H1 (cell line): Measurements from ENCODE around the gene OGFOD1. TPM values are rescaled to one million over a fixed set of nuclear protein-coding genes. Genes with fewer than 3 reads are reported as not detected.

Experiments used
- CTCF ChIA-PET: fragments of 300-600 bp; sonication (Branson Sonifier 250); formaldehyde crosslinking; loops from one replicate; lab custom pipeline; 2021; ENCODE audit not compliant: partially characterized antibody; lab: Charles Lee
- POLR2A ChIA-PET: fragments of 300-600 bp; sonication (Branson Sonifier 250); formaldehyde crosslinking; loops from one replicate; lab custom pipeline; 2021; ENCODE audit warnings: inconsistent platforms; ENCODE audit not compliant: partially characterized antibody; lab: Charles Lee
- DNase-seq, 2 experiments: peaks; one replicate each; pipeline versions ENCODE4 v3.0.0 to v3.0.0-alpha.2; 2010 to 2022; ENCODE audit warnings: low spot score in 2 of 2, low read depth in 1 of 2, mixed read lengths in 1 of 2
- FAIRE-seq: peaks from 2 replicates; lab custom pipeline; 2011; peaks lifted over from hg19 to GRCh38; lab: Jason Lieb, UNC
- H2AFZ ChIP-seq: 2 replicates; pipeline ENCODE4 v1.8.1; 2012; ENCODE audit warnings: low read length, inconsistent platforms
- H2AK5ac ChIP-seq: 2 replicates; pipeline ENCODE4 v1.6.1; 2013; ENCODE audit warnings: low read depth, low read length
- H2BK120ac ChIP-seq: replicated peaks from 2 replicates; pipeline ENCODE3; 2013; ENCODE audit warnings: low read depth, low read length, inconsistent platforms
- H2BK12ac ChIP-seq: 2 replicates; pipeline ENCODE4 v1.6.1; 2013; ENCODE audit warnings: low read depth, low read length
- H2BK15ac ChIP-seq: 2 replicates; pipeline ENCODE4 v1.6.1; 2013; ENCODE audit warnings: low read length
- H2BK20ac ChIP-seq: 2 replicates; pipeline ENCODE4 v1.6.1; 2013; ENCODE audit warnings: low read length
- H2BK5ac ChIP-seq: 2 replicates; pipeline ENCODE4 v1.6.1; 2013; ENCODE audit warnings: low read depth, low read length
- H3K14ac ChIP-seq: 2 replicates; pipeline ENCODE4 v1.6.1; 2013; ENCODE audit warnings: inconsistent platforms; ENCODE audit not compliant: insufficient read length
- H3K18ac ChIP-seq: 2 replicates; pipeline ENCODE4 v1.6.1; 2013; ENCODE audit warnings: low read length; ENCODE audit errors: extremely low read depth
- H3K23ac ChIP-seq: 2 replicates; pipeline ENCODE4 v1.6.1; 2013; ENCODE audit warnings: inconsistent platforms; ENCODE audit not compliant: insufficient read length
- H3K23me2 ChIP-seq: 2 replicates; pipeline ENCODE4 v1.6.1; 2013; ENCODE audit warnings: low read depth, low read length
- H3K27ac ChIP-seq: 2 replicates; pipeline ENCODE4 v1.6.1; 2011; ENCODE audit warnings: low read depth, low read length, inconsistent platforms
- H3K27me3 ChIP-seq, 4 experiments: replicated peaks in 1 of 4; 1 replicate in 1 of 4; 2 replicates in 3 of 4; pipeline versions ENCODE4 v1.6.1 to v1.8.1; 2011 to 2013; ENCODE audit warnings: low read length in 3 of 4, mild to moderate bottlenecking in 3 of 4, inconsistent platforms in 2 of 4, mixed read lengths in 2 of 4, moderate library complexity in 1 of 4; ENCODE audit not compliant: control insufficient read depth in 3 of 4, insufficient read depth in 3 of 4; ENCODE audit errors: extremely low read depth in 1 of 4
- H3K36me3 ChIP-seq, 4 experiments: 2 replicates each; pipeline versions ENCODE4 v1.6.1 to v1.8.1; 2011 to 2013; ENCODE audit warnings: mild to moderate bottlenecking in 4 of 4, low read length in 3 of 4, moderate library complexity in 2 of 4, control low read depth in 1 of 4, inconsistent platforms in 1 of 4; ENCODE audit not compliant: insufficient read depth in 4 of 4, control insufficient read depth in 2 of 4
- H3K4ac ChIP-seq: replicated peaks from 2 replicates; pipeline ENCODE3; 2013; ENCODE audit warnings: low read length, low read depth, mixed read lengths, inconsistent platforms; ENCODE audit not compliant: insufficient read length
- H3K4me1 ChIP-seq, 4 experiments: replicated peaks in 1 of 4; 1 replicate in 1 of 4; 2 replicates in 3 of 4; pipeline versions ENCODE4 v1.6.1 to v1.8.1; 2011 to 2013; ENCODE audit warnings: low read length in 3 of 4, inconsistent platforms in 2 of 4, mixed read lengths in 1 of 4; ENCODE audit not compliant: insufficient read depth in 4 of 4, control insufficient read depth in 3 of 4
- H3K4me2 ChIP-seq, 2 experiments: 2 replicates each; pipeline versions ENCODE4 v1.6.1 to v1.8.1; 2011 to 2013; ENCODE audit warnings: low read depth in 2 of 2, low read length in 2 of 2, control low read depth in 1 of 2, inconsistent platforms in 1 of 2, mild to moderate bottlenecking in 1 of 2; ENCODE audit not compliant: insufficient read depth in 1 of 2
- H3K4me3 ChIP-seq, 4 experiments: fragments of 200-600, 300-600 bp in 1 of 4; sonication (generic), shearing (Covaris generic), sonication (Bioruptor Twin) in 1 of 4; 2 replicates each; pipeline versions ENCODE4 v1.5.1 to v1.8.1; 2011 to 2016; ENCODE audit warnings: low read length in 4 of 4, low read depth in 3 of 4, control low read depth in 2 of 4, inconsistent platforms in 2 of 4, mild to moderate bottlenecking in 2 of 4, mixed read lengths in 1 of 4, moderate library complexity in 1 of 4; ENCODE audit not compliant: insufficient read depth in 2 of 4; ENCODE audit errors: extremely low read depth in 1 of 4
- H3K56ac ChIP-seq: replicated peaks from 2 replicates; pipeline ENCODE3; 2013; ENCODE audit warnings: low read depth, mild to moderate bottlenecking, mixed read lengths, low read length, inconsistent platforms; ENCODE audit not compliant: insufficient read length
- H3K79me1 ChIP-seq: 2 replicates; pipeline ENCODE4 v1.6.1; 2013; ENCODE audit warnings: low read depth, low read length, control low read depth
- H3K79me2 ChIP-seq, 2 experiments: 2 replicates each; pipeline versions ENCODE4 v1.6.1 to v1.8.1; 2012 to 2013; ENCODE audit warnings: low read length in 2 of 2, mild to moderate bottlenecking in 2 of 2, inconsistent platforms in 1 of 2; ENCODE audit not compliant: insufficient read depth in 2 of 2, control insufficient read depth in 1 of 2
- H3K9ac ChIP-seq, 4 experiments: replicated peaks in 1 of 4; 1 replicate in 1 of 4; 2 replicates in 3 of 4; pipeline versions ENCODE4 v1.6.1 to v1.8.1; 2011 to 2013; ENCODE audit warnings: low read depth in 3 of 4, low read length in 3 of 4, control low read depth in 2 of 4, mild to moderate bottlenecking in 2 of 4, moderate library complexity in 2 of 4, inconsistent platforms in 1 of 4; ENCODE audit errors: extremely low read depth in 1 of 4
- H3K9me3 ChIP-seq, 2 experiments: 2 replicates each; pipeline versions ENCODE4 v1.6.1 to v1.8.1; 2012 to 2013; ENCODE audit warnings: mild to moderate bottlenecking in 2 of 2, moderate library complexity in 2 of 2, control low read depth in 1 of 2, inconsistent platforms in 1 of 2, low read depth in 1 of 2, low read length in 1 of 2, mixed read lengths in 1 of 2; ENCODE audit not compliant: insufficient read depth in 2 of 2
- H4K20me1 ChIP-seq, 2 experiments: replicated peaks in 1 of 2; 2 replicates each; pipeline versions ENCODE3 to v1.8.1; 2011 to 2013; ENCODE audit warnings: inconsistent platforms in 2 of 2, low read length in 2 of 2, mild to moderate bottlenecking in 1 of 2; ENCODE audit not compliant: insufficient read depth in 2 of 2, control insufficient read depth in 1 of 2
- H4K5ac ChIP-seq: 2 replicates; pipeline ENCODE4 v1.6.1; 2013; ENCODE audit warnings: low read length, low read depth, mixed read lengths, inconsistent platforms; ENCODE audit not compliant: insufficient read length
- H4K8ac ChIP-seq: 2 replicates; pipeline ENCODE4 v1.8.0; 2013; ENCODE audit warnings: mild to moderate bottlenecking, moderate library complexity, low read length, inconsistent platforms; ENCODE audit not compliant: insufficient read depth; ENCODE audit errors: extremely low read depth
- H4K91ac ChIP-seq: replicated peaks from 2 replicates; pipeline ENCODE3; 2013; ENCODE audit warnings: low read length, mixed read lengths, inconsistent platforms; ENCODE audit not compliant: insufficient read length
- CBX8 ChIP-seq: fragments of 300-800, 300-1000 bp; sonication (generic); IDR thresholded peaks from 2 replicates; pipeline ENCODE4 v1.7.1; 2016; ENCODE audit warnings: low read depth, low read length, borderline replicate concordance
- GABPA ChIP-seq: IDR thresholded peaks from 2 replicates; pipeline ENCODE4 v1.6.1; 2011; ENCODE audit warnings: mild to moderate bottlenecking, low read length, moderate library complexity, borderline replicate concordance; ENCODE audit not compliant: insufficient read depth
- JUND ChIP-seq: IDR thresholded peaks from 2 replicates; pipeline ENCODE4 v1.6.1; 2011; ENCODE audit warnings: mild to moderate bottlenecking, improper control_type of control experiment, low read length
- KDM4A ChIP-seq: IDR thresholded peaks from one replicate; pipeline ENCODE4 v1.7.1; 2012; ENCODE audit warnings: low read depth, mild to moderate bottlenecking, moderate library complexity, low read length, inconsistent platforms; ENCODE audit not compliant: severe bottlenecking
- SP1 ChIP-seq: IDR thresholded peaks from 2 replicates; pipeline ENCODE4 v1.6.1; 2011; ENCODE audit warnings: low read depth, low read length
- SP4 ChIP-seq: IDR thresholded peaks from 2 replicates; pipeline ENCODE4 v1.6.1; 2012; ENCODE audit warnings: low read length, inconsistent platforms
- TAF1 ChIP-seq: IDR thresholded peaks from 2 replicates; pipeline ENCODE4 v1.6.1; 2011; ENCODE audit warnings: mild to moderate bottlenecking, low read depth, low read length
- WGBS, 2 experiments: shearing (Covaris generic) in 1 of 2; methylation state at CpG; one replicate each; pipeline versions ENCODE4 v1.1.6 to v1.1.7; 2013 to 2015; ENCODE audit warnings: low lambda C conversion rate in 2 of 2, mixed read lengths in 2 of 2, inconsistent platforms in 1 of 2, low coverage in 1 of 2, missing lambda C conversion rate in 1 of 2; ENCODE audit not compliant: insufficient replicate concordance in 2 of 2, insufficient coverage in 1 of 2, insufficient read length in 1 of 2; ENCODE audit errors: extremely low coverage in 1 of 2, missing lambda C conversion rate in 1 of 2; 5-methylcytosine and 5-hydroxymethylcytosine counted together
- polyA plus RNA-seq, 7 experiments: library from polyadenylated mRNA; depleted of rRNA in 3 of 7; stranded (reverse) in 5 of 7; unstranded in 2 of 7; fragments of >200 nt in 5 of 7; fragments of 200-250 nt in 2 of 7; gene quantifications; 1 replicate in 5 of 7; 2 replicates in 1 of 7; 4 replicates in 1 of 7; pipeline versions ENCODE4 v1.2.1 to v1.2.3, GENCODE V29; 2011 to 2013; ENCODE audit warnings: missing spikeins in 2 of 7, mixed read lengths in 2 of 7
- total RNA-seq: library from RNA; stranded (reverse); fragmentation: NEBNext Ultra II Directional; extraction: Animal tissue kit (Norgen Biotek cat#: 25700); gene quantifications from 2 replicates; pipeline ENCODE4 v1.2.1, GENCODE V29; 2021

The OGFOD1 gene
- total and polyA plus RNA-seq, 2 of the 8 experiments (the other 6 are each of a cell fraction or from before 2014, with no cell fraction given) = 24.6 to 61.4 TPM

- no peak overlapping the region for H3K9ac ChIP-seq
- no peak overlapping the region for H3K4me3 ChIP-seq
- FAIRE-seq = no peak
- TF ChIP-seq KDM4A (no peak), SP4 (no peak), TAF1 (no peak), JUND (no peak), SP1 (no peak), GABPA (no peak), CBX8 (no peak)
Measured at GRCh38 chr16:56518425-56518824, 67.1 kb downstream of the OGFOD1 start.

More at GRCh38 chr16:56518425-56518824, 67.1 kb downstream of the OGFOD1 start:
- 82% methylated on average over 7 of the region's 7 CpGs; no CpG with 5 or more reads in 1 of the 2 experiments for WGBS, 2 experiments
- no peaks in the 10 kb centered on the region for H3K79me1 ChIP-seq
- H2BK12ac ChIP-seq = no peak overlapping the region
- H2BK120ac ChIP-seq = no peak overlapping the region
- no peak overlapping the region for H3K14ac ChIP-seq
- no peak overlapping the region for H3K4ac ChIP-seq
- H4K20me1 ChIP-seq = no peaks in the 10 kb centered on the region
- no peak overlapping the region for H3K18ac ChIP-seq
- H3K23ac ChIP-seq = no peak overlapping the region
- no peak overlapping the region for H3K27ac ChIP-seq
- no peak overlapping the region for H4K91ac ChIP-seq
- H2BK5ac ChIP-seq = no peak overlapping the region
- ChIA-PET POLR2A (no interaction called here), CTCF (interaction anchor here (0.5 to 3.1 kb wide), 10 partner anchors 10 to 156 kb away, joined by 3 to 14 read pairs (median 4); no protein-coding TSS in a partner anchor)
- H3K4me2 ChIP-seq = no peak overlapping the region; a peak in 1 of 4 replicates
- H2BK15ac ChIP-seq = no peak overlapping the region
- no peaks in the 10 kb centered on the region for H3K9me3 ChIP-seq
- DNase-seq = no peak
- no peak overlapping the region for H4K8ac ChIP-seq
- no peak overlapping the region for H2AK5ac ChIP-seq
- H3K23me2 ChIP-seq = peaks cover 5% of the 10 kb centered on the region; the same call in 1 of the 2 replicates
- H2BK20ac ChIP-seq = no peak overlapping the region
- peaks cover 0 to 7% (median 1%) of the 10 kb centered on the region in 4 experiments; a peak in 4 of 7 replicates for H3K27me3 ChIP-seq
- no peak overlapping the region for H4K5ac ChIP-seq
- no peaks in the 10 kb centered on the region for H3K79me2 ChIP-seq
- no peaks in the 10 kb centered on the region for H3K36me3 ChIP-seq
- no peak overlapping the region for H3K56ac ChIP-seq
- no peak overlapping the region for H2AFZ ChIP-seq
- H3K4me1 ChIP-seq = no peaks in the 10 kb centered on the region; a peak in 1 of 7 replicates
